Activated naive CD8-positive, alpha-beta T cell treated with anti-CD3 and anti-CD28 coated beads, Interleukin-2, amount 50 U/mL, for 16 hours (primary cell): ENCODE results near the gene KCNAB1.

Experiments used
- DNase-seq: peaks from one replicate; pipeline ENCODE4 v3.0.0-alpha.2; 2020; ENCODE audit warnings: low read depth, low spot score

KCNAB1 gene

GRCh38 chr3:156407617-156408225 is 287.3 kb downstream of the KCNAB1 start:
- no peak for DNase-seq

DNA sequence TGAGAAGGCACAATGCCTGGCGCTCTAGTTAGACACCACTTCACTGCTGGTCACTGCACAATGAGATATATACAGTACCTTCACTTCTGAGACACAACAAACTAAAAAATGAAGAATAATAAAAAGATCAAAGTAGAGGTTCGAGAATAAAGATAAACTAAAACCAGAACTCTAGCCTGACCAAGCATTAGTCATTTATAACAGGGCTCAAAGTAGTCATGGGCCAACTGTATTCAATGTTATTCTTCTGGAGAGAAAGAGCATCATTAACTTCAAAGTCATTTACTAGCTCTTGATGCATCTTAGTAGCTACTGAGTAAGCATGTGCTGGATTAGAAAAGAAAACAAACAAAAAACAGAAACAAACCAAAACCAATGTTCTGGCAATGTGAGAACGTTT is 289.3 kb downstream of the KCNAB1 start:
- DNase-seq = no peak

DNA sequence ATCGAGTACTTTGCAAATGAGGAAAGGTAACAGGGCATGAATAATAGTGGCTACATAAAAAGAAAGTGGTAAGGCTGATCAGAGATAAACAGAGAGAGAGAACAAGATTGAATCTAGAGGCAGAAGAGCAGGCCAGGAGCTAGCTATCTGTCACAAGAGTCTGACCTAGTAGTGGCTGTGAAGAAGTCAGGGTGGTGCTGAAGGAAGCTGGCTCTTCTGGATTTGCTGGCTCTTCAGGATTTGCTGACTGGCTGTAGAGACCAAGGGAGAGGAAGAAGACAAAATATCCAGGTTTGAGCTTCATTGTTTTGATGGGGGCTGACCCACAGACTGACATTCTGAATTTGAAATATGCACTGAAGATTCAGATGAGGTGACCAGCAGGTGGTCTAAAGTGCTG is 292.2 kb downstream of the KCNAB1 start:
- no peak for DNase-seq

DNA sequence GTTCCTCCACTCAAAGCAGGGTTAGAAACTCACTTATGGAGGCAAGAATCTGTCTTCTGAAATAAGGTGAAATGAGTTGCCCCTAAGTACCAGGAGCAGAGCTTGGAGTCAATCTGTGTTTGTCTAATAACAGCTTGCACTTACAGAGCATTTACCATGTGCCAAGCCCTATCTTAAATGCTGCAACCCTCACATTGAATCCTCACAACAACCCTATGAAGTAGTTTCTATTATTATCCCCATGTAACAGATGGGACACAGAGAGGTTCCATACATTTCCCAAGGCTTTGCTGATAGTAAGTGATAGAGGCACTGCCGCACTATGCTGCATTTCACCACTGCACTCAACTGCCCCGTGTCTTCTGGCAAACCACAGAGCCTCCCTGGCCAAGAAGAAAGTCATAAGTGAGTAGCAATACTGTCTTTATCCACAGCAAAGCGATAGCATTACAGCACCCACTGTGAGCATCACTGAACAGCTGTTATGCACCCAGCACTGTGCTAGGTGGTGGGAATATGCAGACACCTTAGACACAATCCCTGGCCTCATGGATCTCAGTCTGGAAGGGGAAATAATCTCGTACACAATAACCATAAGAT is 293.0 kb downstream of the KCNAB1 start:
- no peak for DNase-seq

GRCh38 chr3:156416846-156417558 is 296.6 kb downstream of the KCNAB1 start:
- no peak for DNase-seq

GRCh38 chr3:156417559-156418132 is 297.3 kb downstream of the KCNAB1 start:
- DNase-seq = no peak

GRCh38 chr3:156418428-156418827 is 298.1 kb downstream of the KCNAB1 start:
- DNase-seq = no peak

GRCh38 chr3:156421534-156421933 is 301.2 kb downstream of the KCNAB1 start:
- no peak for DNase-seq

DNA sequence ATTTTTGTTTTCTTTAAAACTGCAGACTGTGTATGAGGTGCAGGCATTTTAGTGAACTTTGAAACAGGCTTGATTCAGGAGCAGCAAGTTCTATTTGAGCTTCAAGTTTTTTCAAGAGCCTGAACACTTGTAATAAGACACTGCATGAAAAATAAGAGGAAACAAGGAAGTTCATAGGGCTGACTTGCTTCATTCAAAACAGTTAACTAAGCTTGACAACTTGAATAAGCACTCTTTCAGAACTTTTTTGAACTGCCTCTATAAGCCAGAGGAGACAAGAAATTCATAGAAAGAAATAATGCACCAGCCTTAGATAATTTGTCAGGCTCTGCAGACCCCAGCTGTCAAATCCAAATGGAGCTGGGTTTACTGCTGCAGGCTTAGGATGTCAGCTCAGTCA is 304.4 kb downstream of the KCNAB1 start:
- DNase-seq = no peak

GRCh38 chr3:156425651-156426050 is 305.3 kb downstream of the KCNAB1 start:
- DNase-seq = no peak

GRCh38 chr3:156429125-156429524 is 308.7 kb downstream of the KCNAB1 start:
- DNase-seq = no peak

DNA sequence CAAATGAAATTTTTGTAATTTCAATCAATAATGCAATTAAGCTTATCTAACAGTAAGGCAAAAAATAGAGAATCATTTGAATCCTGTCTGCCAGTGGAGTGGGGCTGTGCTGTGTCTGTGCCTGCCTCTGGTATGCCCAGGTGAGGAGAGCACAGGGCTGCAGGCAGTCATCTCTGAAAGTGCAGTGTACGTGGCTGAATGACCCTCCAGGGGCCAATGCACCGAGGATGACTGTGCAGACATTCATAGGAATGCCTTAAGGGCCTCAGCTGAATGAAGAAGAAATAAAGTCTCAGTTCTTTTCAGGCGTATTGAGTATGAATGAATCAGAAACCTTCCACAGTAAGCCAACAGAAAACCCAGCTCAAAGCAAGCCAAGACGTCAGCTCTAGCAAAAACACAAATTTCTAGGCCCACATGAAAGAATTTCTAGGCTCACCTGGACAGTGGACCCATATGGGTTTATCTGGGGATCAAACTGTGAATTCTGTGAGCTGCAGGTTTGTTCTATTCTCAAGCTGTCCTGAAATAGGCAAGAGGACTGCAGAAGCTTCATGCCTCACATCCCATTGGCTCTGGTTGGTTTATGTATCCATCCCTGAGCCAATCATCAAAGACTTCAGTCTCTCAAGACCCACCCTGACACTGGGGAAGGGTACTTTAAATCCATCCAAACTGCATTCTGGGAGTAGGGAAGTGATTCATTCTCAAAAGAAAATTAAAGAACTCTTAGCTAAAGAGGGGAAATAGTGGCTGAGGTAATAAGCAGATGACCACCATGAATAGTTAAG is 311.2 kb downstream of the KCNAB1 start:
- DNase-seq = no peak

GRCh38 chr3:156432563-156432962 is 312.2 kb downstream of the KCNAB1 start:
- no peak for DNase-seq

GRCh38 chr3:156433138-156433537 is 312.8 kb downstream of the KCNAB1 start:
- DNase-seq = no peak

DNA sequence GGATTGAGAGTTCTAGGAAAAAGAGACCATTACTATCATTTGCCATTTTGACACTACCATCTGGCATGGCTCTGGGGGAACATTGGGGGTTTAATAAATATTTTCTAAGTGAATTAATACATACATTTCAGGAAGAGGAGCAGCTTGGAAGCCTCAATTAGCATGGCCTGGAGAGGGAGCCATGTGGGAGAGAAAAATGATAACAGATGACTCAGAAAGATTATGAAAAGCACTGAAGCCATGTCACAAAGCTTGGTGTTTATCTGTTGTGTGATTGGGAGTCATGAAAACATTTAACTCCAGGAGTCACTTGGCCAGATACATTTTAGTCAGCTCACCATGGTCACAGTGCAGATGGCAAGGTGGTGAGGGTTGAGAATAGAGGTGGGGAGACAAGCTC is 313.5 kb downstream of the KCNAB1 start:
- no peak for DNase-seq

DNA sequence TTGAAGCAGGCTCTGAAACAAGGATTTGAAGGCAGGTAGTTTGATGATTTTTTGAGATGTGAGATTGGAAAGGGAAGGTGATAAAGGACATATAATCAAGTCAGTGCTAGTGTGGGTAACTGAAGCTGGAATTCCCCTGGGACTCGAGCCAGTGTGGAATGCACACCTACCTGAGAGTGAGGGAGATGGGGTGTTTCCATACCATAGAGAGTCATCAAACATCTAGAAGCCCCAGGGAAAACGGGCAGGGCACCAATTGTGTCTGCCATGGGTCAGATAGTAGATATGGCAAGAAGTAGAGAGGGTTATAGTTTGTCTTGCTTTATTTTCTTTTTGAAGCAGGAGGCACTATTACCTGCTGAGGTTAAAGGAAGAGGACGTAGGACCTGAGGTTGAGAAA is 314.5 kb downstream of the KCNAB1 start:
- DNase-seq = no peak

DNA sequence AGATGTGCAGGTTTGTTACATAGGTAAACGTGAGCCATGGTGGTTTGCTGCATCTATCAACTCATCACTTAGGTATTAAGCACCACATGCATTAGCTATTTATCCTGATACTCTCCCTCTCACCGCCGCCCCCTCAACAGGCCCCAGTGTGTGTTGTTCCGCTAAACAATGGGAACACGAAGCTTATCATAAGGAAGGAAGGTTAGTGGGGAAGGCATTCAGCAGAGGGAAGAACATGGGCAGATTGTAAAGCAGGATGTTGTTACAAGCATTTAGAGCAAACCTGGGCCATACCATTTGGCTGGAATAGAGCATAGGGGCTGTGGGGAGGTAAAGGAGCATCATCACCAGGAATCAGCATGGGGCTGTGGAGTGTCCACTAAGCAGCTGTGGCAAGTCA is 322.7 kb downstream of the KCNAB1 start:
- DNase-seq = no peak

- no peak for DNase-seq
Observed at GRCh38 chr3:156445117-156446090, 325.0 kb downstream of the KCNAB1 start.

- DNase-seq = no peak
Observed at GRCh38 chr3:156448300-156448699, 327.9 kb downstream of the KCNAB1 start.

- DNase-seq = no peak
Observed at GRCh38 chr3:156449710-156450574, 329.6 kb downstream of the KCNAB1 start.
